Gastroesophageal sphincter (tissue), 2 donors: Measurements from ENCODE around the gene ENPP7.

ENCODE experiments used
- POLR2A ChIP-seq, 2 donors: fragments of 450-650 bp; IDR thresholded peaks; one replicate each; pipeline ENCODE4 v1.6.1; 2017; ENCODE audit warnings: antibody characterized with exemption in 2 of 2, mild to moderate bottlenecking in 2 of 2, moderate library complexity in 1 of 2
- POLR2AphosphoS5 ChIP-seq: sonication (generic); formaldehyde crosslinking; IDR thresholded peaks from one replicate; pipeline ENCODE4 v1.6.1; 2017; ENCODE audit warnings: antibody characterized with exemption

GRCh38 chr17:79702550-79703236, 28.1 kb upstream of the ENPP7 start:
- no peak for TF ChIP-seq POLR2AphosphoS5
- TF ChIP-seq POLR2A (IDR thresholded peaks at IDR 0.05), result no peak
